T-helper 1 cell treated with Interleukin-12 subunit alpha and Interleukin-12 subunit beta and Interleukin-4 antibody, amounts not matched to agents 30 μg/mL and 1 μg/mL, for 36 hours (primary cell): ENCODE data around the gene HJV.

Source experiments
- H3K27ac Mint-ChIP-seq: one replicate; pipeline ENCODE4 v1.8.0; 2021; ENCODE audit warnings: mild to moderate bottlenecking, mixed read lengths
- H3K27me3 Mint-ChIP-seq: one replicate; pipeline ENCODE4 v1.8.0; 2021; ENCODE audit warnings: low read depth, mixed read lengths
- H3K36me3 Mint-ChIP-seq: one replicate; pipeline ENCODE4 v1.8.0; 2021; ENCODE audit warnings: low read depth, mixed read lengths
- H3K4me1 Mint-ChIP-seq: one replicate; pipeline ENCODE4 v1.8.0; 2021; ENCODE audit warnings: low read depth, mixed read lengths
- H3K4me3 Mint-ChIP-seq: one replicate; pipeline ENCODE4 v1.8.0; 2021; ENCODE audit warnings: mild to moderate bottlenecking, moderate library complexity, mixed read lengths
- H3K9me3 Mint-ChIP-seq: one replicate; pipeline ENCODE4 v1.8.0; 2021; ENCODE audit warnings: mixed read lengths

HJV gene

DNA sequence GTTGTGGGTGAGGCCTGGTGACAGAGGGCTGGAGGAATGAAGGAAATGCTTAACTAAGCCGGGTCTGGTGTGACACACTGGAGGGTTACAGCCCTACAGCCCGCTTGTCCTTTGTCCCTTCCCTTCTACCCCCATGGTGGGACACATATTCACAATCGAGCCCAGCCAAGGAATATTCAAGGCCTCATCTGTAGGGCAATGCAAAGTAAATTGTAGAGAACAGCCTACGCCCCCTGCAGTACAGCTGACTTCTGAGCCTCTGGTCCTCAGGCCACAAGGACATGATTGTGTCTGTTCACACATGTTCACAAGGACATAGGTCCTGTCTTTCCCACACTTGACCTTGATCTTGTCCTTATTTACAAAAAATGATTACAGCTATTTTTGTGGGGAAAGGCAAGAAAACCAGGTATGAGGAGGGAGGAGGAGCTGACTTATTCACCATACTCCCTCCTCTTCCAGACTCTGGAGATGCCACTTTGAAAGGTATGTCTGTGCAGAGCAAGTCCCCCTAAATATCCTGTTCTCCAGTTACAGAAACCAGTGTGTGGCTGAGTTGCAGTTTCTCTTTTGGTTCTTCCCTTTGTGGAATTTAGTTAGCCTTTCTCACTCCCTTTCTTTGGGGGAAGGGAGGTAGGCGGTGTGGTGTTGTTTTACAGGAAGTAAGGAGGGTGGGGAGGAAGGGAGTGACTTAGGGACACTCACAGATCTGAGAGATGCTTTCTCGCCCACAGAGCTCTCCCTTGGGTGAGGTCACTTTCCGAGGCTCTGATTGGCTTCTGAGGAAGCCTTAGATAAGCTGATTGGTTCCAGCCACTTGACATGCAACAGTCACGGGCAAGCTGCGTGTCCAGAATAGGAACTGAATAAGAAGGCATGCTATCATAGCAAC lies 42.4 kb downstream of the HJV start:
- Mint-ChIP-seq H3K27ac (no peak overlapping the region), H3K9me3 (no peaks in the 10 kb centered on the region), H3K4me1 (peaks cover 29% of the 10 kb centered on the region), H3K4me3 (no peak overlapping the region), H3K27me3 (no peaks in the 10 kb centered on the region), H3K36me3 (peaks cover 5% of the 10 kb centered on the region)

DNA sequence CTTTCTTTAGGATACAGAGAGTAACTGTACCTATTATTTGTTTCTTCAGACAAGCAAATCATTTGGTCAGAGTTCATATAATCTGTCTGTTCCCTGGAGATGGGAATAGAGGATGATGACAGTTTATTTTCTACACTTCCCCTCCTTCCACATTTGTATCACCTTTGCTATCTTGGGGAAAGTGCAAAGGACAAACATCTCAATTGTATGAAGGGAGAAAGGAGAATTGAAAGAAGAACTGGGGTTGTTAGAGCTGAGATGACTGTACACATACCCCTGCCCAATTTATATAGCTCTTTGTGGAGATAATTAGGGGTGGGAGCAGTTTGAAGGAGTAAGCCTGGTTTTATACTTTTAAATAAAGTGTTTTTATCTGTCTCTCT lies 43.1 kb downstream of the HJV start:
- no peaks in the 10 kb centered on the region for H3K27me3 Mint-ChIP-seq
- no peaks in the 10 kb centered on the region for H3K9me3 Mint-ChIP-seq
- H3K4me3 Mint-ChIP-seq = no peak overlapping the region
- H3K36me3 Mint-ChIP-seq = peaks cover 5% of the 10 kb centered on the region
- H3K27ac Mint-ChIP-seq = no peak overlapping the region
- peaks cover 25% of the 10 kb centered on the region for H3K4me1 Mint-ChIP-seq

DNA sequence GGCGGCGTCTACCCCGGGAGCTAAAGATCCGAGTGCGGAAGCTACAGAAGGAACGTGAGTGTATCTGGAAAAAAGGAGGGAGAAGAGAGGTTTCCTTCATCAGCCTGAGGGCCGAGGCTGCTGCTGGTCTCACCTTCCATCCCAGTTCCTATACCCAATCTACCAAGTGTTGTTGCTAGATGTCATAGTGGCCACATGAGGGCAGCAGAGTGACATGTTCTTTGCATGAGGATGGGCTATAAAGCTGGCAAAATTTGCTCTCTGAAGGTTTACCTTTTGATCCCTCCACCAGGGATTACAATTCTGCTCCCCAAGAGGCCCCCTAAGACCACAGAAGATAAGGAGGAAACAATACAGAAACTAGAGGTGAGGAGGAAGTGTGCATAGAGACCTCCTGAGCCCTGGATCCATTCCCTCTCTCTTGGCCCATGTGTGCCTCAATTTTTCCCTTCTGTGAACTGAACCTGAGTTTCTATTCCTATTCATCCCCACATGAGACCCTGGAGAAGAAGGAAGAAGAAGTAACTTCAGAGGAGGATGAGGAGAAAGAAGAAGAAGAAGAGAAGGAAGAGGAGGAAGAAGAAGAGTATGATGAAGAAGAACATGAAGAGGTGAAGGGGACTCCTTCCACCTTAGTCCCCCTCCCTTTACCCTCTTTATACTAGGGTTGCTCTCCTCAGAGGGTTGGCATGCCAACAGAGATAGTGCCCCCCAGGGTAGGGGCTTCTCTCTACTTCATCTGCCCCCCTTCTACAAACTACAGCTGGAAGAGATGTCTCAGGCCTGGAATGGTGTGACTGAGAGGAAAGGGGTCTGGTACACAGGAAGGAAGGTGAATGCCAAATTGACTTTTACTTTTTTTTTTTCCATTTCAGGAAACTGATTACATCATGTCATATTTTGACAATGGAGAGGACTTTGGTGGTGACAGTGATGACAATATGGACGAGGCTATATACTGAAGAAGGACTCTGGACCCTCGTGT lies 43.8 kb downstream of the HJV start:
- H3K9me3 Mint-ChIP-seq = no peaks in the 10 kb centered on the region
- peaks cover 21% of the 10 kb centered on the region for H3K4me1 Mint-ChIP-seq
- no peak overlapping the region for H3K27ac Mint-ChIP-seq
- no peaks in the 10 kb centered on the region for H3K27me3 Mint-ChIP-seq
- peaks cover 7% of the 10 kb centered on the region for H3K36me3 Mint-ChIP-seq
- H3K4me3 Mint-ChIP-seq = no peak overlapping the region

DNA sequence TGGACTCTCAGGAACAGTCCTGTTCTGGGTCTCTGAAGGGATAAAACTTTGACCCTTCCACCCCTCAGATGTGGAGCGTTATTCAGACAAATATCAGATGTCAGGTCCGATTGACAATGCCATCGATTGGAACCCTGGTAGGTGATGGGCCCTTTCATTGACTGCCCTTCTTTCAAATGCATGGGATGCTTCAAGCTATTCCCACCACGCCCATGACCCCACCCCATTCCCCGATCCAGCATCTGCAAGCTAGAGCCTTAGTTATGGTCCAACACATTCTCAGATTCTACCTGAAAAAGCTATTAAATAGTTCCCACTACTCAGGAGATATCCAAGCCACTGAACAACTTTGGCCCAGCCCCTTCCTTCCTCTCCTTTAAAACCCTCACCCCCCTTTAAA lies 44.5 kb downstream of the HJV start:
- no peak overlapping the region for H3K4me3 Mint-ChIP-seq
- no peak overlapping the region for H3K27ac Mint-ChIP-seq

DNA sequence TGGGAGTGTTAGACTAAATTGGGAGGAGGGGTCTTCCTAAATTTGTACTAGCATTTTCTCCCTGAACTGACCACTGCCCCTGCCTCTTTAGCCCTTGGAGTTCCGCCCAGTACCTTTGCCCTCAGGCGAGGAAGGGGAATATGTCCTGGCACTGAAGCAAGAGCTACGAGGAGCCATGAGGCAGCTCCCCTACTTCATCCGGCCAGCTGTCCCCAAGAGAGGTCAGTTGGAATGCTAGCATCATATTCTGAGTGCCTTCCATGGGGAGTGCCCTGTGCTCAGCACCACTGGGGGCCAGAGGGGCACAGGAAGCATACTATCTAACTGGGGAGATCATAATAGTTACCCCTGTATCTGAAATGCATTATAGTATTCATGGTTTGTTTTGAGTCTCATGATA lies 46.3 kb downstream of the HJV start:
- Mint-ChIP-seq H3K4me3 (no peak overlapping the region), H3K36me3 (peaks cover 11% of the 10 kb centered on the region), H3K4me1 (peaks cover 2% of the 10 kb centered on the region), H3K27ac (no peak overlapping the region), H3K27me3 (no peaks in the 10 kb centered on the region), H3K9me3 (no peaks in the 10 kb centered on the region)

More for the DNA sequence above, 44.5 kb downstream of the HJV start:
- H3K4me1 Mint-ChIP-seq = peaks cover 14% of the 10 kb centered on the region
- H3K9me3 Mint-ChIP-seq = no peaks in the 10 kb centered on the region
- H3K36me3 Mint-ChIP-seq = peaks cover 7% of the 10 kb centered on the region
- H3K27me3 Mint-ChIP-seq = no peaks in the 10 kb centered on the region

DNA sequence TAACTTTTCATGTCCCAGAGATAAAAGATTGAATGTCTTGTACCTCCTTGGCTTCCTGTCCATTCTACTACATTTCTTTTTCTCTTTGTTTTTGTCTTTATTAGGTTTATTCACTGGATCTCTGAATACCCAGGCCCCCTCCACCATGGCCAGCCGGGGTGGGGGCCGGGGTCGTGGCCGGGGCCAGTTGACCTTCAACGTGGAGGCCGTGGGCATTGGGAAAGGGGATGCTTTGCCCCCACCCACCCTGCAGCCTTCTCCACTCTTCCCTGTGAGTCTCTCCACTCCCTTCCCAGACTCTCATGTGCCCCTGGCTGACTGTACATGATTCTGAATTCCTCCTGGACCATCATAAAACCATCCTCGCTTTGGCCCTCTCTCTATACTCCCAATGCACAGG lies 46.8 kb downstream of the HJV start:
- H3K36me3 Mint-ChIP-seq = peaks cover 11% of the 10 kb centered on the region
- H3K27ac Mint-ChIP-seq = no peak overlapping the region
- H3K27me3 Mint-ChIP-seq = no peaks in the 10 kb centered on the region
- no peaks in the 10 kb centered on the region for H3K9me3 Mint-ChIP-seq
- peaks cover 3% of the 10 kb centered on the region for H3K4me1 Mint-ChIP-seq
- no peak overlapping the region for H3K4me3 Mint-ChIP-seq

DNA sequence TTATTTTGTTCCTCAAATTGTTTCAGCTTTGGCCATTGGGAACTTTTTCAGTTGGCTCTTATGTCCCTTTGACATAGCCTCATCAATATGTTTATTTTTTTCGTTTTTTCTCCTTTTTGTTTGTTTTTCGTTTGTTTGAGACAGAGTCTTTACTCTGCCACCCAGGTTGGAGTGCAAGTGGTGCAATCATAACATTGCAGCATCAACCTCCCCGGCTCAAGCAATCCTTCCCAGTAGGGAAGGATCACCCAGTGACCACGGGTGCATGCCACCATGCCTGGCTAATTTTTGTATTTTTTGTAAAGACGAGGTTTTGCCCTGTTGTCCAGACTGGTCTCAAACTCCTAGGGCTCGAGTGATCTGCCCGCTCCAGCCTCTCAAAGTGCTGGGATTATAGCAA lies 49.0 kb downstream of the HJV start:
- no peaks in the 10 kb centered on the region for H3K27me3 Mint-ChIP-seq
- H3K36me3 Mint-ChIP-seq = peaks cover 17% of the 10 kb centered on the region
- H3K9me3 Mint-ChIP-seq = peaks cover 7% of the 10 kb centered on the region
- no peak overlapping the region for H3K4me3 Mint-ChIP-seq
- peaks cover 3% of the 10 kb centered on the region for H3K4me1 Mint-ChIP-seq
- H3K27ac Mint-ChIP-seq = no peak overlapping the region
